ENCODE data around the gene LCP2.
A peak's percentile ranks its signal among the peaks of the same experiment; 100 is the strongest.

Gene LCP2

DNA sequence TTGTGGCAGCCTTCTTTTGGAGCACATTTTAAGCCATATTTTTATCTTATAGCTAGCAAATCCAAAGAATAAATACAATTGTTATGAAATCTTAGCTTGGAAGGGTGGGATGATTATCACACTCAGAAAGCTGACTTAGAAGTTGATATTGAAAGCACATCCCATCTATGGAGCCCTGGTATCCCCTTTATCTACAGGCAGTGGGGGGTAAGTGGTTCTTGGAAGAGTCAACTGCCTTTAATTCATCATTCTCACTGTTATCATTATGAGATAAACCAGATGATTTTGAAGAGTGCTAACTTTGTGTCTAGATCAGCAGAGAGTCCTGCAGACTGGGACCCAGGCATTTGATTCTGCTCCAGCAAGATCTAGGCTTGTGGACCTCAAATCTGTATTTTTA lies 3.0 kb downstream of the LCP2 start:
- no peak for DNase-seq

DNA sequence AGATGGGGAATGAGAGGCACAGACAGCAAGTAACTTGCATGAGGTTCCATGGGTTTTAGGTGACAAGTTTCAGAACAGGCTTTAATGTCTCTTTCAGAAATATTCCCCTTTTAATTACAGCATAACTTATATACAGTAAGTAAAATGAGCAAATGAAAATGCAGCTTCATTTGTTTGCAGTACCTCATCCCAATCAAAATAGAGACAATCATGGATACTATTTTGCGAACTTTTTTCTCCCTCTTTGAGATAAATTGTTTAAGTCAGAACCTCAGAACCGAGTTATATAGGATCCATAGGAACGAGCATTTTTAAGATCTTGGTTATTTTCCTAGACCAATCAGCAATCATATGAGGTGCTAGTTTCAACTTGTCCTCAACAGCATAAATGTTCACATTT lies 3.5 kb downstream of the LCP2 start:
- no peak for DNase-seq

DNA sequence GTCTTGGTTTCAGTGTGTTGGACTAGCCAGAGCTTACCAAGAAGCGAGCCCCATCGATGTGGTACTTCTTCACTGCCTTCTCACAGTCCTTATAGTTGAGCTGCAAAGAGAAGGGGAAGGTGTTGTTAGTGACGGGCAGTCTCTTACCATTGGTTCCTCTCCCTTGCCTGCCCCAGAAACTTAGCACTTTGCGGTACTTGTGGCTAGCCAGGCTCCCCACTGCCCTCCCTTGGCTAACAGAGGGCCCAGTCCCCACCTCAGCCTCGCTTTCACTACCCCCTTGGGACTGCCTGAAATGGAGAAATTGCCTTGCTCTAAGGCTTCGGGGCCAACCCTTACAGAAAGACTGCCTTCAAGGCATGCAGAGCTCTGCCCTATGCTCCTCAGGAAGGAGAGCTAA lies 4.3 kb downstream of the LCP2 start:
- DNase-seq, result no peak

DNA sequence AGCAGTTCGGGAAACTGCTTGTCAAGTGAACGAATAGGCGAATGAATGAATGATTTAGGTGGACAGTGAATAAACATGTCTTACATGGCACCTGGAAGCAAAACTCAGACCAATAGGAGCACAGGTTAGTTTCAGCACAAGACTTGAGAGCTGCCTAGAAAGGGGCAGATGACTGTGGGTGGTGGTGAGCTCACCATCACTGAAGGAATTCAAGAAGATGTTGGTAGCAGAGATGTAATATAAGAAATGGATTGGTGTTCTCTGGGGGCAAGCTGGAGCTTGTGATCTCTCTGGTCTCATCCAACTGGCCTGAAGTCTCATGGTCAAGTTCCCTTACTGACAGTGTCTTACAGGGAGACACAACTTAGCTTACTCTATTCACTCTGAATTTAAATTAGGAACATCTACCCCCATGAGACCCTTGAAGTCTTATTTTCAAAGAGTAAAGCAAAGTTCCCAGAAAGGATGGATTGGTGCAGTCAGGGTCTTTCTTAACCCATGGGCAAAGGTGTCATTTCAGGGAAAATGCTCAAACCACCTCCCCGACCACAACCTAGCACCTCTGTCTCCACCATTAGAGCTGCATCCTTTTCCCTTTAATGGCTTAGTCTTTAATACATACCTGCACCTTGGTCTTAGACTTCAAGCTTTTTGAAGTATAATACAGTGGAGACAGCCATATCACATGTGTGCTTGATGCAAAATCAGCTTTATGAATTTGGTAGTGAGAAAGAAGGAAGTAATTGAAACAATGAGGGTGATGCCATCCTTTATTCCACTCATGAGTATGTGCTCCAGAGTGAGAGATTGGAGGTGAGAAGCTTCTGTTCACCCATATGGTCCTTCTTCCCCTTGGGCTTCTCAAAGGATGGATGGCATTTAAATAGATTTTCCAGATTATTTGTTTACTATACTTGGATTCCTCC lies 5.1 kb downstream of the LCP2 start:
- DNase-seq, result no peak

DNA sequence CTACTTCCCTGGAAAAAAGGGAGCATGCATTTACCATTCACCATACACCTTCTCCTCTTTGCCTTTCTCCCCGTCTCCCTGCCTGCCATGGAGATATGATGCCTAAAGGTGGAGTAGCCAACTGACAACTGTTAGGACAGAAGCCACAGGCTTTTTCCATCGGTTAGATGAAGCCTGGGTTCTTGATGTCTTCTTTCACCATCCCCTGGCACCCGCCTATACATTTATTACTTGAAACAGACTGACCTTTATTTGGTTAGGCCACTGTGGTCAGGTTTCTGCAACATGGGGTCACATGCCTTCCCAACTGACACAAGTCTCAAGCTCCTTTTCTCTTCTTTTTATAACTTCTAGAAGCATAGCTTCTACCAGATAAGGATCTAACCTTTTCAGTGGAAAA lies 7.1 kb downstream of the LCP2 start:
- DNase-seq, result no peak

DNA sequence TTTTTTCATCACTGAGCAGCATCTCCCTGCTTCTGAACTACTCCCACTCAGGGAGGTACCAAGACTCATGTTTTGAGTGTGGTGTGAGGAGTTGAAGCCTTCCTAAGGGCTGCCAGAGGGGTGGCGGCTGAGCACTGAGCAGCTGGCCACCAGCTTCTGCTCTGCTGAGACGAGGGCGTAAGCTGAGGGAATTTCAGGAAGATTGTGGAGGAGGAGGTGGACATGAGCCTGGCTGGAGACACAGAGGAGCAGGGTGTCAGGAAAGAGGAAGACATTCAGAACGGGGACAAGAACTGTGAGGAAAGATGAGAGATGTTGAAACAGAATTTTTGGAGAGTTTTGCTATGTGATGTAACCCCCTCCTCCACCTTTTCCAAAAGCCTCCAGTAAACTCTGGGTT lies 7.8 kb downstream of the LCP2 start:
- DNase-seq, result no peak

DNA sequence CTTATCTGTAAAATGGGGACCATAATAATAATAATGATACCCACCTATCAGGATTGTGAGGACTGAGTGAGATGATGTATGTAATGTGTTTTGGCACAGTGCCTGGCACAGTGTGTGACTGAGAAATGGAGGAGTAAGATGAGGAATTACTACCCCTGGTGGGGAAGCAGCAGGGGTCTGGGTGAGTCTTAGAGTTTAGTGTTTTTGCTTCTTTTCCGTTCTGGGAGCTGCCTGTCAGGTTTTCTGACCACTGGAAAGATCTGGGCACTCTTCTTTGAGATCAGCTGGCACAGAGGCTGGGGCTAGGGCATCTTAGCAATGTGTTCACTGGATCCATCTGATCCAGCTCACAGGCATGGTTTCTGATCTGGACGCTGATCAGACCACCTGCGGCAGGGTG lies 8.5 kb downstream of the LCP2 start:
- DNase-seq, result no peak

DNA sequence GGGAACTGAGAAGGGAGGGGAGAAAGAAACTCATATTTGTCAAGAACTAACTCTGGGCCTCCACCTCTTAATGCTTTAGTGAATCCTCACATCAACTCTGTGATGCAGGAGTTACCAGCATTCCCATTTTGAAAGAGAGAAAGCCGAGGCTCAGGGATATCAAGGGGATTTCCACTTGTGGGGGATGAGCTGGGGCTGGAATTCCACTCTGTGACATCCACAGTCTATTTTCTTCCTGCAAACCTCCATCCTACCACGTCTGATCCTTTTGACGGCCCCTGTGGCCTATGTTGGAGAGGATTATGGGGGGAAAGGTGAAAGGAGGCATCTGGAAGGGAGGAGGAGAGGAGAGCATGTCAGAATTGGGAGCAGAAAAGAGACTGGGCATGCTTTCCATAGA lies 9.0 kb downstream of the LCP2 start:
- no peak for DNase-seq

DNA sequence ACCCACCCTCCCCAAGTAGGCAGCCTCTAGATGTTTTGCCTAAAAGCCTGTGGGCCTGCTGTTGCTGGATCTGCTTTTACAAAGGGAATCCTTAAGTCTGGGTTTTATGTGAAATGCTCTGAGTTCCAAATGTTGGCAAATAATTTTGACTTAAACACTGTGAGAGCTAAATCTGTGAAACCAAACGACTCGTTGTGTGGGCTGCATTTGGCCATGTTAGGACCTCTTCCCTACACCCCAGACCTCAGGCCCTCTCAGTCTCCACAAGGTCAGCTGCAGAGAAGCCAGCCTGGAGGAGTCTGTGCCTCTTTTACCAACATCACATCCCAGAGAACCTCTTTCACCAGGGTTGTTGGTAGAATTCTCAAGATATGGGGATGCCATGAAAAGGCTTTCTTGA lies 9.4 kb downstream of the LCP2 start:
- no peak for DNase-seq

DNA sequence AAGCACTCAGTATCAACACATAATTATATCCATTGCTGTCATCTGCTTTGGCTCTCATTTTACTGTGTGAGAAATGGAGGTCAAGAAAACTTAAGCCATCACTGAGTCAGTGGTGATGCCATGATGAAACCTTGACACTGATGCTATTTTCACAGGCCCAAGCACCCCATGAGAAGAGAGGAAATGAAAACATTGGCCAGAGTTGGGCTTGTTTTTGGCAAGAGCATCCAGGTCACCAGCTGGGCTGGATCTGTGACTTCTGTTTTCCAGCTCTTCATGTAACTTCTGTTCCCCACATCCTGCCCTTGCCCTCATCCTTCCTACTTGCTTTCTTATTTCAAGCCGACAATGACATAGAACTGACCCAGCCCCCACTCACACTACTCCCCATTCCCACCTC lies 10.0 kb downstream of the LCP2 start:
- DNase-seq, result no peak

DNA sequence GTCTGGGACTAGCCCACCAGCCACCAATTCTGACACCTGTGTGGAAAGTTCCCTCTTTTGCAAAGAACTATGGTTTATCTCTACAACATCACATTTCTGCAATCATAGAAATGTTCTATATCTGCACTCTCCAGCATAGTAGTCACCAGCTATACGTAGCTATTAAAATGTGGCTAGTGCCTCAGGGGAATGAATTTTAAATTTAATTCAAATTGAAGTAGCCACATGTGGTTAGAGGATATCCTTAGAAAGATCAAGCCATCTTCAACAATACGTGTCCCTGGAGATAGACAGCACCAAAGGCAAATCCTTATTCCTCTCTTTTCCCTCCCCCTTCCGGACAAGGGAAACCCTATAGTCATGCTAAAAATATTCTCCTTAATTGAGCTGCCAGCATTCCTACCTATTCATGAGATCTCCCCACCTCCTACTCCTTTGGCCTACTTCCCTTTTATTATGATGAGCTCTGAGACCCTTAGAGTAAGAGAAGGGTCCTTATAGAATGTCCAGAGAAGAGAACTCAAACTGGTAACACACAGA lies 11.1 kb downstream of the LCP2 start:
- no peak for DNase-seq

DNA sequence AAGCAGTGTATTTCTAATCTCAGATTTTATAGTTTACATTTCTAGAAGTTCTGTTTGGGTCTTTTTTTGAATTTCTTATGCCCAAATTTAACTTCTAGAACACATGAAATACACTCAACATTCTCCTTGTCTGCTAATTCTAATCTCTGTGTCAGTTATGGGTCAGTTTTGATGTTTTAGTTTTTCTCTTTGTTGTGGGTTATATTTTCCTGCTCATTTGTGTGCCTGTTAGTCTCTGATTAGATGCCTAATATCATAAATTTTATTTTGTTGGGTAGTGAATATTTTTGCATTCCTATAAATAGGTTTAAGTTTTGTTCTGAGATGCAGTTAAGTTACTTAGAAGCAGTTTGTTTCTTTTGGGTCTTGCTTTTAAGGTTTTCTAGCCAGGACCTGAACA lies 12.4 kb downstream of the LCP2 start:
- DNase-seq, result no peak

DNA sequence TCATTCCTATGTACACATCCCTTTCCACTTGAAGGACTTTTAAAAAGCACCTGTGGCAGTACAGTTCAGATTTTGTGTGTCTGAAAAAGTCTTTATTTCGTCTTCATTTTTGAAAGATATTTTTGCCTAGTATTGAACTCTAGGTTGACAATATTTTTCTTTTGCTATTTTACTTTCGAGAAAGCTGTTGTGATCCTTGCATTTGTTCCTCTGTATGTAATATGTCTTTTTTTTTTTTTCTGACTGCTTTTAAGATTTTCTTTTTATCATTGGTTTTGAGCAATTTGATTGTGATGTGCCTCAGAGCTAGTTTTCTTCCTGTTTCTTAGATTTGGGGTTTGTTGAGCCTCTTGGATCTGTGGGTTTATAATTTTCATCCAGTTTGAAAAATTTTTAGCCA lies 13.3 kb downstream of the LCP2 start:
- DNase-seq, result no peak

DNA sequence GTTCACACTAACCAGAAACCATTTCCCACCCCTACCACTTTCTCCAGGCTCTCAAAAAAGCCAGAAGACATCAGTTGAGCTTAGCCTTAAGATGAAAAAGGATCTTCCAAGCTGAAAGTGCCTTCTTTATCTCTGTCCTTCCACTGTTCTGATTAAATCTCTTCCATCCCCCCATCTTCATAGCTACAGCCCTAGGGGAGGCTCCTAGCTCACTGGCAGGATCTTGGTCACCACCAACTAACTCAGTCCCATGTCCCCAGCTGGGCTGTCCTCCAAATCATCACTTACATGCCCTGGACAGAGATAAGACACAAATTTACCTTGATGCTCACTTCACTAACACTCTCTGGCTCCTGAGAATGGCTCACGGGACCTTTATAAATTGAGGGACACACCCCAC lies 14.3 kb downstream of the LCP2 start:
- DNase-seq, result no peak

DNA sequence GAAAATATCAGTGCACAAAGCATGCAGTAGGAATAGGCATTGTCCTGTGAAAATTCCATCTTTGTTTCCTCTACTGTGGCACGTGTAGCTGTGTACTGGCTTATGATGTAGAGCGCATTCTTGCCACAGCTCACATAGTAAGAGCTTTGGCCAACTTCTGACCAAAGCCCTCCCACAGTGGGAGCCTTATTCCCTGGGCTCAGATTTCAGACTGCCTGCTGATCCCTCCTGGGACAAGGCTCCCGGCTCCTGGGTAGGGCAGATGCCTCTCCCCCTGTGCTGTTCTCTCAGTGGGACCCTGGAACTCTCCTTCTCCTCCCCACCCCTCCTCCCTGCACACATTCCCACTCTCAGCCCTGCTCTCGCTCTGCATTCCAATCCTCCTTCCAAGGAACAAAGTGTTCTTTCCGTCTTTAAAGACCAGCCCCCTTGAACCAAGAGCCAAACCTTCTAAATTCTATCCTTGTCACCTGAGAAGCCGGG lies 17.5 kb downstream of the LCP2 start:
- no peak for DNase-seq

DNA sequence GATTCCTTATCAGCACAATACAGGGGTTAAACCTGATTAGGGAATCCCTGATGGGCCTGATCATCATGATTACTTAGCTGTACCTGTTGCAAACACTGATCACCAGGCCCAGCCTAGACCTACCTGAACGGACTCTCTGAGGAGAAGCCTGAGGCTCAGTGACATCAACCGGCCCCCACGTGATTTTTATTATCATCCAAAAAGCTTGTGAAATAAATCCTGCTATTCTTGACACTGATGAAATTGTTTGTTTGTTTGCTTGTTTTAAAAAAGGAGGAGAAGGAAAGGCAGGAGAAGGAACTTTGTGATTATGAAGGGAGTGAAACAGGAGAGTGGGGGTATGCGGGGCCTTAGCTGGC lies 18.1 kb downstream of the LCP2 start:
- DNase-seq, result no peak

DNA sequence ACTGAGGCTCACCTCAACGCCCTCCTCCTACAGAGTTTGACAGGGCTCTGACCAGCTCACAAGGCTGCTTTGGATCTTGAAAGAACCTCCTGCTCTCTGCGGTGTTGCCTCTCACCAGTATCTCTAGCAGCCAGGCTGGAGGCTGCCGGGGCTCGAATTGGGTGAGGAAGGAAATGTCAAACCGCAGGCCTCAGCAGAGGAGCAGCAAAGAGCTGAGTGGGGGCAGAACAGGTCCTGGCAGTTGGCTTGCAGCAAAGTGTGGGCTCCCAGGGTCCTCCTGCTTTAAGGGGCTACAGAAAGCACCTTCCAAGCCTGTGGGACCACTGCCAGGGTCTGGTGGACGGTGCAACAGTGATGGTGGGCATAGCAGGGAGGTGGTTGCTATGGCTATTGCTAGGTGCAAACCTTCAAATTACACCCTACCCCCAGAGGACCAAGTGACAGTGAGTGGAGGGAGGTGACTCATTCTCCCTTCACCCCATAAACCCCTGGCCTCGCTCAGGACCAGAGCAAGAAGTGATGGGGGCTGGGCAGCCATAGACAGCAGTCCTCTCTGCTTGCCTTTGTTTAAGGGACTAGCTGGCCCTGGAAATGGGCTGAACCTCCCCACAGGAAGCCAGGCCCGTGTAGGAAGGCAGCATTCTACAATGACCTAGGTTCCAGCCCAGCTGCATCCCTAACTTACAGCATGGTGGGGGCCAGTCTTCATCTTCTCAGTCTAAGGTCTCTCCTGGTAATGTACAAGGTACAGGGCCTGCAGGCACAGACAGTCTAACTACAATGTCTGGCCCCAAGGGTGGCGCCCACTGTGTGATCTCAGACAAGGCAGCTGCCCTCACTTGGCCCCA lies 18.7 kb downstream of the LCP2 start:
- no peak for DNase-seq

DNA sequence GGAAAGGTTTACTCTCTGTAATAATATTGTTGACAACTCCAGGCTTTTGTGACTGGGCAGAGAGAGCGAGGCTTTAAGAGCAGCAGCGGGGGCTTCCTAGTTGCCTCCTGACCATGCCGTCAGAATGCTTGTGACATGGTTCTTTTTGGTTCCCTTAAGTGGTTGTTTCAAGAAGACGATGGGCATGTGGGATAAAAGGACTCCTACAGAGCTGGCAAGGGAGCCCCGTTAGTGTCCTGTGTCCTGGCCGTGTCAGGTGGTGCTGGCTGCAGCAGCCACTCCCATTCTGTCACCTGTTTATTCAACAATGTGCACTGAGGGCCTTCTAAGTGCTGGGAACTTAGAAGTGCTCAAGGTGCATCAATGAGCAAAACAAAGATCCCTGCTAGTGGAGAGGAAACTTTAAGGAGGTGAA lies 19.7 kb downstream of the LCP2 start:
- DNase-seq, result no peak

DNA sequence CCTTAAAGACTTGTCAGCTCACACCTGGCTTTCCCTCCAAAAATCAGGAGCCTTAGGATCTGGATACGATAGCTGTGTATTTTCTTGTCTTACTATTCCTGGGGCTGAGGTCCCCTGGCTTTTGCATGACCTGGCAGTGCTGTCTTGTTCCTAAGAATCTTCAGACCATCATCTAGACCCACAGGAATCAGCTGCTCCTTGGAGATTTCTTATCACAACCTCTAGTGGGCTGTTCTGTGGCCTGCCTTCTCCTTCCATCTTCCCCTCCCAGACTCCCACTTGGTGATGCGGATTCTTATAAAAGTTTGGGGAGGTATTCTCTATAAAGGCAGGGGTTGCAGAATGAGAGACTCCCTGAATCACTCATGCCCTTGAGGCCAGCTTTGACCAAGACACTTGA lies 21.4 kb downstream of the LCP2 start:
- no peak for DNase-seq

DNA sequence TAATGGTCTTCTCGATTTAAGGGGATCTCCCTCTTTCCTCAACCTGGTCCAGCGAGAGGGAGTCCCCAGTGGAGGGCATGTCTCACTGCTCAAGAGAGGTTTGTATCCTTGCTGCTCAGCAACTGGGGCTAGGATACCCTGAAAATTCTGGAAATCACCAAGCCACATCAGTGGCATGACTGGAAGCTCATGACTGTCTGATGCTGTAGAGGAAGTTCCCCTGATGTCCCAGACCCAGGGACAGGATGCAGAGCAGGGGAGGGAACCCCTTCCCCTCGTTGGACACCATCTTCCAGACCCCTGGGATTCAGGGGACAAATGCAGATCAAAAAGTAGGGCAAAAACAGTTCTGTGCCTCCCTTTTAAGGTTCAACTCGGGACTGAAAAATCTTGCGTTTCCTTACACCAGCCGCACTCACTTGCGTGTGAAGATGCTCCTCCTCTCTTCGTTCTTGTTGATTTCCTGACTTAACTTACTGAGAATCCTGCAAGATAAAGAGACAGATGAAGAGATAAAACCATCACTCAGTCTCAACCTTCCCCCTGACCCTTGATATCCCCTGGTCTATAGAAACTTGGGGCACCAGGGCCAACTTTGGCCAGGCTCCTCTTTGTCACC lies 22.1 kb downstream of the LCP2 start:
- no peak for DNase-seq

DNA sequence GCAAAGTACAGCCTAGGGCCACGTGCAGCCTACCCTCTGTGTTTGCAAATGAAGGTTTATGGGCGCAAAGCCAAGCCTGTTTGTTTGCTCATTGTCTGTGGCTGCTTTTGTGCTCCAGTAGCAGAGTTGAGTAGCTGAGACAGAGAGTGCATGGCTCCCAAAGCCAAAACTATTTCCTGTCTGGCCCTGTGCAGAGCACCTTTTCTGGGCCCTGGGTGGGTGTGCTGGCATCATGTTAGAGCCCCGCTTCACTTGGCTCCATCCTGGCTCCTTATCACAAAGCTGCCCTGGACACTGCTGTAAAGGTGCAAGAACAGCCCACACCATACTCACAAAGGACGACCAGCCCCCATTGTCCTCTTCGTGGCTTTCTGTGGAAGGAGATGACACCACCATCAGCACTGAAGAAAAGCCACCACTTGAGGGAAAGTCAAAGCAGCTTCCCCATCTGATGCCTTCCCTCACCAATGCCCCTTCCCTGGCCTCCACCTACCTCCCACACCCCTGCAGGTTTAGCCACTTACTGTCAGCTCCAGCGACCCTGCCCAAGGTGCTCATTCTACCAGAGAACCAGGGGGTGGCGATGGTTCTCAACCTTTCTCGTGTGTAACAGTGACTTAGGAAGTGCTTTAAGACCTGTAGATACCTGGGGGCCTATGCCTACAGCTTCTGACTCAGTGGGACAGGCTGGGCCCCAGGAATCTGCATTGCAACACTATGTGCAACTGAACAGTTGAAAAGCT lies 23.4 kb downstream of the LCP2 start:
- DNase-seq, result peak; percentile 52

DNA sequence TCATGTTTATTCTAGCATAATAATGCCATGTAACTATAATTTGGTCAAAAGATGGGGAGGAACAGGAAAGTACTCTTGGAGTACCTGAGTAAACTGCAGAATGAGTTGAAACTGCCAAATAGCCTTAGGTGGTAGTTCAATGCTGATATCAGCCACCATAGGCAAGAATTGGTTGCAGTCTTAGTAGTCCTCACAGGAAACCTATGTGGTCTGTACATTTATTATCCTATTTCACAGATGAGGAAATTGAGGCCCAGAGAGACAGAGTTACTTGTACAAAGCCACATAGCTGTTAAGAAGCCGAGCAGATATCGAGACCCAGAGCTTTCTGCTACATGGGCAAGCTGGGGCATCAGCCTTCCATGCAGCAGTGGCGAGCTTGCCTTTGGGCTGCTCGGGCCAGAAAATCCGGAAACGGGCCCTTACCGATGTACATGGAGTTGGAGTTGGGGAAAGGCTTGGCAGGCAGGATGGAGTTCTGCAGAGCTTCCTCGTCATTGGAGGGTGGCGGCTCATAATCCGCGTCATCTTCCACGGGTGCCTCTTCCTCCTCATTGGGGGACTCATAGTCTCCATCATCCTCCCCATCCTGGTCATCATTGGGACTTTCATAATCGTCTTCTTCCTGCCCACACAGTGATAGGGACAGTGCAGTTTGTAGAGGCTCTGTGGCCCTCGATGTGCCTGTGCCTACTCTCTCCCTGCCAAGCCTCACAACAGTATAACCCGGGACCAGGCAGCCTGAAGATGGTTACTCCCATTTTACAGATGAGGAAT lies 27.1 kb downstream of the LCP2 start:
- no peak for DNase-seq

Measured in DMS153 (cell line).